Keratinocyte (primary cell): ENCODE results near the gene RHOB. TPM values are rescaled to one million over a fixed set of nuclear protein-coding genes. Genes with fewer than 3 reads are reported as not detected.

Experiments used
- DNase-seq: peaks from one replicate; pipeline ENCODE4 v3.0.0-alpha.2; 2011; ENCODE audit warnings: low read depth, missing footprints, low spot score
- FAIRE-seq: peaks from 2 replicates; lab custom pipeline; 2011; peaks lifted over from hg19 to GRCh38; lab: Jason Lieb, UNC
- H2AFZ ChIP-seq: 2 replicates; pipeline ENCODE4 v1.6.0; 2012; ENCODE audit warnings: low read length, control low read depth, inconsistent platforms; ENCODE audit not compliant: control insufficient read depth
- H3K27ac ChIP-seq: 2 replicates; pipeline ENCODE4 v1.5.1; 2011; ENCODE audit warnings: low read length; ENCODE audit not compliant: control insufficient read depth, insufficient read depth
- H3K27me3 ChIP-seq: 3 replicates; pipeline ENCODE4 v1.6.0; 2011; ENCODE audit warnings: low read length; ENCODE audit not compliant: control insufficient read depth, insufficient read depth; ENCODE audit errors: extremely low read depth
- H3K36me3 ChIP-seq, 2 experiments: 2 replicates in 1 of 2; 3 replicates in 1 of 2; pipeline ENCODE4 v1.5.1; 2011; ENCODE audit warnings: low read length in 2 of 2, mild to moderate bottlenecking in 1 of 2; ENCODE audit not compliant: control insufficient read depth in 2 of 2, insufficient read depth in 2 of 2; ENCODE audit errors: extremely low read depth in 1 of 2
- H3K4me1 ChIP-seq: 3 replicates; pipeline ENCODE4 v1.5.1; 2011; ENCODE audit warnings: low read length; ENCODE audit not compliant: control insufficient read depth, insufficient read depth; ENCODE audit errors: extremely low read depth
- H3K4me2 ChIP-seq: 3 replicates; pipeline ENCODE4 v1.6.0; 2011; ENCODE audit warnings: low read depth, low read length; ENCODE audit not compliant: control insufficient read depth, insufficient read depth; ENCODE audit errors: extremely low read depth
- H3K4me3 ChIP-seq, 3 experiments: fragments of 200-600 bp in 1 of 3; sonication (generic) in 1 of 3; 2 replicates in 2 of 3; 3 replicates in 1 of 3; pipeline ENCODE4 v1.5.1; 2011 to 2016; ENCODE audit warnings: low read length in 3 of 3, mild to moderate bottlenecking in 3 of 3, control low read depth in 2 of 3, inconsistent platforms in 1 of 3, low read depth in 1 of 3, mixed read lengths in 1 of 3, mixed run types in 1 of 3, moderate library complexity in 1 of 3; ENCODE audit not compliant: control insufficient read depth in 2 of 3, insufficient read depth in 2 of 3; ENCODE audit errors: extremely low read depth in 1 of 3
- H3K79me2 ChIP-seq: 2 replicates; pipeline ENCODE4 v1.6.0; 2012; ENCODE audit warnings: low read length; ENCODE audit not compliant: control insufficient read depth, insufficient read depth
- H3K9ac ChIP-seq: 3 replicates; pipeline ENCODE4 v1.6.0; 2011; ENCODE audit warnings: low read length; ENCODE audit not compliant: control insufficient read depth, insufficient read depth; ENCODE audit errors: extremely low read depth
- H3K9me1 ChIP-seq: 3 replicates; pipeline ENCODE4 v1.6.0; 2011; ENCODE audit warnings: low read length; ENCODE audit not compliant: control insufficient read depth, insufficient read depth; ENCODE audit errors: extremely low read depth
- H3K9me3 ChIP-seq: 2 replicates; pipeline ENCODE4 v1.5.1; 2012; ENCODE audit warnings: low read depth, low read length; ENCODE audit not compliant: control insufficient read depth
- H4K20me1 ChIP-seq: 3 replicates; pipeline ENCODE4 v1.6.0; 2011; ENCODE audit warnings: low read length; ENCODE audit not compliant: control insufficient read depth, insufficient read depth; ENCODE audit errors: extremely low read depth
- CTCF ChIP-seq, 3 experiments: IDR thresholded peaks in 1 of 3; conservative IDR thresholded peaks in 1 of 3; optimal IDR thresholded peaks in 1 of 3; 2 replicates in 2 of 3; 3 replicates in 1 of 3; pipeline versions ENCODE3 to v1.5.1; 2011; ENCODE audit warnings: low read length in 3 of 3, mild to moderate bottlenecking in 3 of 3, moderate library complexity in 2 of 3, control low read depth in 1 of 3, inconsistent platforms in 1 of 3; ENCODE audit not compliant: insufficient read depth in 2 of 3; ENCODE audit errors: extremely low read depth in 1 of 3
- EZH2 ChIP-seq: IDR thresholded peaks from one replicate; pipeline ENCODE4 v1.6.1; 2012; ENCODE audit warnings: inconsistent platforms, mild to moderate bottlenecking, low read length, moderate library complexity
- dilution Hi-C: fragments of 300-500 bp; cut with MboI; formaldehyde crosslinking; loops from one replicate; pipeline ENCODE4 v1.7.0; 2020; ENCODE audit warnings: low sequenced_read_pairs; ENCODE audit not compliant: extremely low pct_ligation_motif_present
- polyA plus RNA-seq, 5 experiments: library from polyadenylated mRNA; depleted of rRNA in 3 of 5; stranded (reverse) in 3 of 5; stranded (forward) in 1 of 5; unstranded in 1 of 5; fragments of >200 nt; gene quantifications; 1 replicate in 1 of 5; 2 replicates in 3 of 5; 3 replicates in 1 of 5; pipeline versions ENCODE4 v1.2.1 to v1.2.3, GENCODE V29; 2011 to 2012; ENCODE audit warnings: missing spikeins in 2 of 5, low read depth in 1 of 5, low replicate concordance in 1 of 5

The RHOB gene
- polyA plus RNA-seq, 1 donor (not counting 4 experiments of a cell fraction or from before 2014, with no cell fraction given), result 23.6 TPM

GRCh38 chr2:20428717-20429490 lies 18.0 kb upstream of the RHOB start:
- no peak overlapping the region for H3K27ac ChIP-seq
- no peak for FAIRE-seq

GRCh38 chr2:20429528-20429927 lies 17.3 kb upstream of the RHOB start:
- FAIRE-seq (no peak), DNase-seq (no peak)
- Histone ChIP-seq H3K36me3 (no peaks in the 10 kb centered on the region), H3K27me3 (no peaks in the 10 kb centered on the region), H4K20me1 (no peaks in the 10 kb centered on the region), H3K79me2 (no peaks in the 10 kb centered on the region), H3K9me1 (no peaks in the 10 kb centered on the region), H3K4me3 (no peak overlapping the region), H3K9me3 (no peaks in the 10 kb centered on the region), H2AFZ (no peak overlapping the region), H3K27ac (no peak overlapping the region), H3K4me2 (peak overlapping the region; percentile 23), H3K4me1 (peaks cover 30% of the 10 kb centered on the region), H3K9ac (no peak overlapping the region)
- dilution Hi-C loops, result no loop called here
- no peak for TF ChIP-seq CTCF (optimal IDR thresholded peaks at IDR 0.05 in 1 of 3, IDR thresholded peaks at IDR 0.05 in 1 of 3, conservative IDR thresholded peaks at IDR 0.05 in 1 of 3; ENCODE audit: extremely low read depth in 1 of 3, insufficient read depth in 2 of 3, low read length in 3 of 3)
- no peak for TF ChIP-seq EZH2

More at GRCh38 chr2:20428717-20429490, 18.0 kb upstream of the RHOB start:
- Histone ChIP-seq H3K9me3 (no peaks in the 10 kb centered on the region), H3K4me3 (no peak overlapping the region), H3K9ac (no peak overlapping the region), H3K27me3 (no peaks in the 10 kb centered on the region), H3K4me1 (peaks cover 34% of the 10 kb centered on the region), H3K4me2 (no peak overlapping the region), H4K20me1 (no peaks in the 10 kb centered on the region), H3K36me3 (no peaks in the 10 kb centered on the region), H3K79me2 (no peaks in the 10 kb centered on the region), H3K9me1 (no peaks in the 10 kb centered on the region), H2AFZ (no peak overlapping the region)
- DNase-seq, result no peak
- dilution Hi-C loops, result no loop called here
- TF ChIP-seq CTCF (optimal IDR thresholded peaks at IDR 0.05 in 1 of 3, IDR thresholded peaks at IDR 0.05 in 1 of 3, conservative IDR thresholded peaks at IDR 0.05 in 1 of 3; ENCODE audit: extremely low read depth in 1 of 3, insufficient read depth in 2 of 3, low read length in 3 of 3) (no peak), EZH2 (no peak)
